ENCODE measurements around the gene RAB40B. TPM values are rescaled to one million over a fixed set of nuclear protein-coding genes. Genes with fewer than 3 reads are reported as not detected.

The RAB40B gene
- total and polyA plus RNA-seq, 8 donors, result 6.8 to 25.7 (median 19.5) TPM

- no peak overlapping the region for H3K27ac ChIP-seq
- H3K9me3 ChIP-seq, result no peaks in the 10 kb centered on the region
- H3K4me1 ChIP-seq, result peaks cover 2 to 8% of the 10 kb centered on the region in 2 donors
- DNase-seq (peak in 1 of 4 donors; percentile 40), ATAC-seq (no peak)
- intact Hi-C loops (cut with DNase I), result no loop called here
- no peak for TF ChIP-seq CTCF (IDR thresholded peaks at IDR 0.05)
- H3K27me3 ChIP-seq, result no peaks in the 10 kb centered on the region
- peaks cover 0 to 67% of the 10 kb centered on the region in 2 donors for H3K36me3 ChIP-seq
- H3K4me3 ChIP-seq, result no peak overlapping the region
Measured at GRCh38 chr17:82722341-82723013, 24.0 kb upstream of the RAB40B start.

- Histone ChIP-seq H3K4me1 (peaks cover 9 to 20% of the 10 kb centered on the region in 2 donors), H3K9me3 (no peaks in the 10 kb centered on the region), H3K4me3 (no peak overlapping the region), H3K27ac (no peak overlapping the region), H3K36me3 (peaks cover 0 to 53% of the 10 kb centered on the region in 2 donors), H3K27me3 (no peaks in the 10 kb centered on the region)
- ATAC-seq, result no peak
- intact Hi-C loops (cut with DNase I), result no loop called here
- TF ChIP-seq CTCF (IDR thresholded peaks at IDR 0.05), result no peak
- DNase-seq, result no peak
Measured at GRCh38 chr17:82720204-82720603, 21.7 kb upstream of the RAB40B start.

GRCh38 chr17:82718986-82719685, 20.6 kb upstream of the RAB40B start:
- Histone ChIP-seq H3K4me3 (no peak overlapping the region), H3K36me3 (peaks cover 0 to 48% of the 10 kb centered on the region in 2 donors), H3K27ac (no peak overlapping the region), H3K4me1 (peaks cover 9 to 20% of the 10 kb centered on the region in 2 donors), H3K27me3 (no peaks in the 10 kb centered on the region), H3K9me3 (no peaks in the 10 kb centered on the region)
- no peak for ATAC-seq
- no peak for TF ChIP-seq CTCF (IDR thresholded peaks at IDR 0.05)
- intact Hi-C loops (cut with DNase I), result no loop called here
- no peak for DNase-seq

GRCh38 chr17:82716203-82717010, 17.9 kb upstream of the RAB40B start, which contains the start of gene FN3KRP:
TSS of gene FN3KRP (plus strand) at chr17:82716706. CDS start at chr17:82716756, 50 bp downstream.
- peak; percentile 90 to 98 (median 94) for DNase-seq
- intact Hi-C loops (cut with DNase I), result no loop called here
- Histone ChIP-seq H3K27me3 (no peaks in the 10 kb centered on the region), H3K36me3 (peaks cover 0 to 27% of the 10 kb centered on the region in 2 donors), H3K4me3 (peak within 1 kb of the TSS; percentile 75 to 86), H3K9me3 (no peaks in the 10 kb centered on the region), H3K4me1 (peaks cover 9 to 20% of the 10 kb centered on the region in 2 donors), H3K27ac (peak within 1 kb of the TSS; percentile 36 to 69)
- peak; percentile 95 for ATAC-seq
- TF ChIP-seq CTCF (IDR thresholded peaks at IDR 0.05), result no peak
